SK-N-SH treated with all-trans-retinoic acid at 6 μM for 48 hours (cell line): Measurements from ENCODE around the gene MIB2.

Experiments used
- ESRRG ChIP-seq: fragments of 250-450 bp; sonication (Bioruptor Pico); IDR thresholded peaks from 2 replicates; pipeline ENCODE4 v1.6.1; 2021; ENCODE audit warnings: mild to moderate bottlenecking
- ZC3H10 ChIP-seq: fragments of 250-450 bp; sonication (Bioruptor Pico); IDR thresholded peaks from 2 replicates; pipeline ENCODE4 v1.5.1; 2021; ENCODE audit warnings: mild to moderate bottlenecking, moderate library complexity
- ZFP3 ChIP-seq: fragments of 250-450 bp; sonication (Bioruptor Pico); IDR thresholded peaks from 2 replicates; pipeline ENCODE4 v1.5.0; 2020; ENCODE audit warnings: mild to moderate bottlenecking, moderate library complexity
- ZNF70 ChIP-seq: fragments of 450-650 bp; formaldehyde crosslinking; IDR thresholded peaks from 2 replicates; pipeline ENCODE4 v1.5.0; 2020; ENCODE audit warnings: mild to moderate bottlenecking, moderate library complexity

DNA sequence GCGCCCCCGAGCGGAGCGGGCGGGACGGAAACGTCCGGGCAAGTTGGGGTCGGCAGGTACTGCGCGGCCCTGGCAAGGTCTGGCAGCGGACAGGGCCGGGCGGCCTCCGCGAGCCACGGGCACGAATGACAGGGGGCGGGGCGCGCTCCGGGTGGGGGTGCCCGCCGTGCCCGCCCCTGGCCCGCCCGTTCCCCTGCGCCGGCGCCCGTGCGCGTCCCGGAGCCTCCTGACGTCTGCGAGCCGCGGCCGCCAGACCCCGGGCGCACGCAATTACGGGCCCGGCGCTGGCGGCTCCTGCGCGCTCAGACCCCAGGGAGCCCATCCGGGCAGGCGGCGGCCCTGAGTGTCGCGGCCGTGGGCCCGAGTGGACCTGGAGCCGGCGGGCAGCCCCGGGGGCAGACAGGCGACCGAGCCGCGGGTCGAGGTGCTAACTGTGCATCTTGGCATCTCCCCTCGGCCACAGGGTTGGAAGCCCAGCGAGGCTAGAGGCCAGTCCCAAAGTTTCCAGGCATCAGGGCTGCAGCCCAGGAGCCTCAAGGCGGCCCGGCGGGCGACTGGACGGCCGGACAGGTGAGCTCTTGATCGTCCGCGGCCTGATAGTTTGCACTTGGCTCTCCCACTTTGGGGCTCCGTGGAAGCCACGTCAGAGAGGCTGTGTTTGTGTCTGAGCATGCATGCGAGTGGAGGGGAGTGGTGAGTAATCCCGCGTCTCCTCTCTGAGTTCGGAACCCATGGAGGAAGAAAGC lies 918 bp downstream of the MIB2 start:
- TF ChIP-seq ZFP3 (no peak), ZC3H10 (CRISPR knock-in tag) (no peak), ZNF70 (CRISPR knock-in tag) (no peak), ESRRG (no peak)
